ENCODE results near the gene ZNF213.

GRCh38 chr16:3161235-3162018, 26.6 kb downstream of the ZNF213 start:
- no peak for TF ChIP-seq EZH2 (IDR thresholded peaks at IDR 0.05; ENCODE audit: borderline replicate concordance, low read length)
- no peak for TF ChIP-seq CTCF (IDR thresholded peaks at IDR 0.05; ENCODE audit: low read length)

All from OCI-LY1 (cell line).